DND-41 (cell line): Measurements from ENCODE around the gene CLCA1.
A peak's percentile ranks its signal among the peaks of the same experiment; 100 is the strongest.

ENCODE experiments used
- ATAC-seq: fragments of 200-7000 bp; cut with Tn5 transposase; 3 replicates; pipeline ENCODE4 v1.9.1; 2021; ENCODE audit warnings: low read depth; ENCODE audit not compliant: insufficient read depth
- DNase-seq: peaks from one replicate; pipeline ENCODE4 v3.0.0-alpha.2; 2020
- H2AFZ ChIP-seq: 2 replicates; pipeline ENCODE4 v1.6.0; 2012; ENCODE audit warnings: low read depth, low read length
- H3K27ac ChIP-seq: 2 replicates; pipeline ENCODE4 v1.5.1; 2012; ENCODE audit warnings: low read length, inconsistent platforms
- H3K27me3 ChIP-seq: fragments of 200-600 bp; sonication (generic); 2 replicates; pipeline ENCODE4 v1.6.0; 2012; ENCODE audit warnings: low read length, mild to moderate bottlenecking, inconsistent platforms; ENCODE audit not compliant: insufficient read depth, poor library complexity
- H3K36me3 ChIP-seq: 2 replicates; pipeline ENCODE4 v1.5.1; 2012; ENCODE audit warnings: low read length, inconsistent platforms; ENCODE audit not compliant: insufficient read depth
- H3K4me1 ChIP-seq: 2 replicates; pipeline ENCODE4 v1.5.1; 2012; ENCODE audit warnings: mild to moderate bottlenecking, low read length; ENCODE audit not compliant: insufficient read depth
- H3K4me2 ChIP-seq: 2 replicates; pipeline ENCODE4 v1.6.0; 2012; ENCODE audit warnings: mild to moderate bottlenecking, moderate library complexity, low read length, inconsistent platforms; ENCODE audit not compliant: insufficient read depth
- H3K4me3 ChIP-seq, 2 experiments: fragments of 200-600 bp in 1 of 2; shearing (Covaris generic) in 1 of 2; 2 replicates each; pipeline ENCODE4 v1.5.1; 2012 to 2016; ENCODE audit warnings: inconsistent platforms in 2 of 2, low read length in 2 of 2, mild to moderate bottlenecking in 2 of 2, low read depth in 1 of 2, moderate library complexity in 1 of 2
- H3K79me2 ChIP-seq: 2 replicates; pipeline ENCODE4 v1.6.0; 2012; ENCODE audit warnings: low read length, inconsistent platforms; ENCODE audit not compliant: insufficient read depth
- H3K9ac ChIP-seq: 2 replicates; pipeline ENCODE4 v1.6.0; 2012; ENCODE audit warnings: low read depth, mild to moderate bottlenecking, inconsistent platforms, low read length, moderate library complexity
- H3K9me3 ChIP-seq: 2 replicates; pipeline ENCODE4 v1.5.1; 2012; ENCODE audit warnings: low read length, moderate library complexity, mild to moderate bottlenecking, inconsistent platforms; ENCODE audit not compliant: insufficient read depth, severe bottlenecking
- H4K20me1 ChIP-seq: 2 replicates; pipeline ENCODE4 v1.6.0; 2012; ENCODE audit warnings: low read length; ENCODE audit not compliant: insufficient read depth
- EZH2 ChIP-seq: IDR thresholded peaks from 3 replicates; pipeline ENCODE4 v1.6.1; 2012; ENCODE audit warnings: borderline replicate concordance, low read depth, mild to moderate bottlenecking, moderate library complexity, low read length, inconsistent platforms; ENCODE audit not compliant: severe bottlenecking
- TF ChIP-seq, protein P1 (sequence below): IDR thresholded peaks from 2 replicates; pipeline ENCODE4 v1.5.1; 2012; ENCODE audit warnings: borderline replicate concordance, low read length, moderate library complexity, mild to moderate bottlenecking; ENCODE audit not compliant: poor library complexity, severe bottlenecking; ENCODE audit errors: extremely low read depth

CLCA1 gene

DNA sequence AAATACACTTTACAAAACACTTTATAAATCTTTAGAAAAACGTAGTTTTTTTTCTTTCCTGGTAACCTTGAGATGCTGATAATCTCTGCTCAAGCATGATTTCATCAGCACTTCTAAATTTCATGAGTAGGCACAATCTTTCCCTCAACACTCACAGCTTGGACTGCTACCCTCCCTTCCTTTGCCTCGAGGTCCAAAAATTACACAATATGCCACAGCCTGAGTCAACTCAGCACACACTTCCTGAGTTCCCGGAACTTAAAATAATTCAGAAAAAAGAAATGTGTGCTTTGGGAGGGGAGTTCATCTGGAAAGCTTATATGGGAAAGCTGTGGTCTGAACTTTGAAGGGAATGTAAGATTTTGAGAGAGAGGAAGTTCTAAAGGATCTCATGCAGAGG is 38.9 kb upstream of the CLCA1 start:
- Histone ChIP-seq H3K9ac (no peak overlapping the region), H3K4me2 (peak overlapping the region; percentile 42; the same call in 1 of the 2 replicates)
- peak; percentile 92 for ATAC-seq

DNA sequence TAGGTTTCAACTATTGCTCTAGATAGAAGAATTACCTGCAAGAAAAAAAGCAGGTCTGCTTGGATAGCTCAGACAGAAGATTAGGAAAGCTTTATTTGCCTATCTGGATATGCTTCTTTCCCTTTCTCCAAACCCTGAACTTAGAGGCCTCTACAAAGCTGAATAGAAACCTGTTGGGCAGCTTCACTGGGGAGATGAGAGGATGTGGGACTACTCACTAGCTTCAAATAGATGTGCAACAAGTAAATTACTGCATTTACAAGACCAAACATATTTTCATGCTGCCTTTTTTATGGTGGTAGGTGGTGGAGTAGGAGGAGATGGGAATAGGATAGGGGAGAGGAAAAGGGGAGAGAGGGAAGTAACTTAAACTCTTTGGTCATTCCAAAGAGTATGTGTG is 38.4 kb upstream of the CLCA1 start:
- no peaks in the 10 kb centered on the region for H3K9me3 ChIP-seq
- no peaks in the 10 kb centered on the region for H3K36me3 ChIP-seq
- TF ChIP-seq, protein P1, sequence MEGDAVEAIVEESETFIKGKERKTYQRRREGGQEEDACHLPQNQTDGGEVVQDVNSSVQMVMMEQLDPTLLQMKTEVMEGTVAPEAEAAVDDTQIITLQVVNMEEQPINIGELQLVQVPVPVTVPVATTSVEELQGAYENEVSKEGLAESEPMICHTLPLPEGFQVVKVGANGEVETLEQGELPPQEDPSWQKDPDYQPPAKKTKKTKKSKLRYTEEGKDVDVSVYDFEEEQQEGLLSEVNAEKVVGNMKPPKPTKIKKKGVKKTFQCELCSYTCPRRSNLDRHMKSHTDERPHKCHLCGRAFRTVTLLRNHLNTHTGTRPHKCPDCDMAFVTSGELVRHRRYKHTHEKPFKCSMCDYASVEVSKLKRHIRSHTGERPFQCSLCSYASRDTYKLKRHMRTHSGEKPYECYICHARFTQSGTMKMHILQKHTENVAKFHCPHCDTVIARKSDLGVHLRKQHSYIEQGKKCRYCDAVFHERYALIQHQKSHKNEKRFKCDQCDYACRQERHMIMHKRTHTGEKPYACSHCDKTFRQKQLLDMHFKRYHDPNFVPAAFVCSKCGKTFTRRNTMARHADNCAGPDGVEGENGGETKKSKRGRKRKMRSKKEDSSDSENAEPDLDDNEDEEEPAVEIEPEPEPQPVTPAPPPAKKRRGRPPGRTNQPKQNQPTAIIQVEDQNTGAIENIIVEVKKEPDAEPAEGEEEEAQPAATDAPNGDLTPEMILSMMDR, result no peak
- no peak for TF ChIP-seq EZH2
- H3K4me2 ChIP-seq, result peak overlapping the region; percentile 42; the same call in 1 of the 2 replicates
- no peaks in the 10 kb centered on the region for H3K79me2 ChIP-seq
- no peaks in the 10 kb centered on the region for H4K20me1 ChIP-seq
- H2AFZ ChIP-seq, result peak overlapping the region; percentile 61; the same call in 1 of the 2 replicates
- peak overlapping the region; percentile 72 for H3K27ac ChIP-seq
- no peak overlapping the region for H3K4me3 ChIP-seq
- peaks cover 21% of the 10 kb centered on the region for H3K4me1 ChIP-seq
- DNase-seq (no peak), ATAC-seq (peak; percentile 48)
- no peaks in the 10 kb centered on the region for H3K27me3 ChIP-seq
- H3K9ac ChIP-seq, result no peak overlapping the region

More for the DNA sequence above, 38.9 kb upstream of the CLCA1 start:
- Histone ChIP-seq H3K27ac (peak overlapping the region; percentile 72), H3K9me3 (no peaks in the 10 kb centered on the region), H4K20me1 (no peaks in the 10 kb centered on the region), H3K4me1 (peaks cover 21% of the 10 kb centered on the region), H3K4me3 (no peak overlapping the region), H3K36me3 (no peaks in the 10 kb centered on the region), H2AFZ (peak overlapping the region; percentile 61), H3K27me3 (no peaks in the 10 kb centered on the region), H3K79me2 (no peaks in the 10 kb centered on the region)
- DNase-seq, result peak; percentile 48
- no peak for TF ChIP-seq EZH2
- TF ChIP-seq, protein P1, result no peak

DNA sequence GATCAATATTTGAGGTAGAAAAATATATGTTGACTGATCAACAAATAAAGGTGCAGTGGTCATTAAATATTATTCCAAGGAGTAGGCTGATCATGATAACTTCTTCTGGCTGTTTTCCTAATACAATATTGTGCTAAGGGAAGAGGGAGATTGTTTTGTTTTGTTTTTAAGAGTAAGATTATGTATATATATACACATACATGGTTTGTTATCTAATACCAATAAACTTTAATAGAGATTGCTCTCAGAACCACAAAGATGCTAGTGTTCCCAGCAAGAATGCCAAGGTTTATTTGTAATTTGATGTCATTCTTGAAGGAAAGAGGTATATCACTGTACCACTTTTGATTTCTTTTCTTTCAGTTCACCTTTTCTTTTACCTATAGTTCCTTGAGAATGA is 34.7 kb upstream of the CLCA1 start:
- Histone ChIP-seq H3K27me3 (no peaks in the 10 kb centered on the region), H3K4me2 (no peak overlapping the region), H3K9ac (no peak overlapping the region), H4K20me1 (no peaks in the 10 kb centered on the region), H2AFZ (no peak overlapping the region), H3K79me2 (no peaks in the 10 kb centered on the region), H3K36me3 (no peaks in the 10 kb centered on the region), H3K27ac (no peak overlapping the region), H3K9me3 (no peaks in the 10 kb centered on the region), H3K4me3 (no peak overlapping the region), H3K4me1 (peaks cover 17% of the 10 kb centered on the region)
- TF ChIP-seq, protein P1, result no peak
- TF ChIP-seq EZH2, result no peak
- ATAC-seq, result no peak
- DNase-seq, result no peak

DNA sequence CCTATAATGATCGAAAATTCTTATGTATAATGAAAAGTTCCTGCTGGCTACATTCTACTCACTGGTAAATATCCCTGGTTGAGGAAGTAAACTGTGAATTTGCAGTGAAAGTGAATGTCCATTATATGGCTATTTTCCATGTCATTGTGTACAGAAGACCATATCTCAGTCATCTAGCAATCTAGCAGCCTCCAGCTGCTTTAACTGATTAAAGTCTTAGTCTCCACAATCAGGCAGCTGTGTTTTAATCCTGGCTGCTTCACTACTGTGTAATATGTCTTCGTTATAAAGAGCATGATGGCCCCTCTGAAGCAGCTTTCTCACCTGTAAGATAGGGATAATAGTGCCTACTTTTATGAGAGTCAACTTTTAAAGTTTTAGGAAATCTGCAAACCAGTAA is 33.4 kb upstream of the CLCA1 start:
- Histone ChIP-seq H3K4me1 (peaks cover 4% of the 10 kb centered on the region), H3K27me3 (no peaks in the 10 kb centered on the region), H3K9ac (no peak overlapping the region), H3K9me3 (no peaks in the 10 kb centered on the region), H4K20me1 (no peaks in the 10 kb centered on the region), H3K27ac (no peak overlapping the region), H2AFZ (no peak overlapping the region), H3K79me2 (no peaks in the 10 kb centered on the region), H3K4me2 (no peak overlapping the region), H3K4me3 (no peak overlapping the region), H3K36me3 (no peaks in the 10 kb centered on the region)
- no peak for TF ChIP-seq EZH2
- TF ChIP-seq, protein P1, result no peak
- DNase-seq, result no peak
- no peak for ATAC-seq
